Sigmoid colon (tissue), 7 donors: Measurements from ENCODE around the gene TNFAIP2. TPM values are rescaled to one million over a fixed set of nuclear protein-coding genes. Genes with fewer than 3 reads are reported as not detected.
"Not testable (repeated sequence)": the region's sequence is repeated elsewhere in the genome, so short reads cannot be mapped to it uniquely, and the experiment has no call there.

Source experiments
- DNase-seq: peaks from one replicate; pipeline ENCODE4 v3.0.0-alpha.2; 2019
- H3K27ac ChIP-seq, 4 donors: fragments of 200-600 bp; sonication (generic); one replicate each; pipeline ENCODE4 v1.5.1; 2016 to 2019; ENCODE audit warnings: mild to moderate bottlenecking in 1 of 4
- H3K27me3 ChIP-seq, 3 donors: fragments of 200-600 bp; sonication (generic); one replicate each; pipeline ENCODE4 v1.5.1; 2019; ENCODE audit warnings: mild to moderate bottlenecking in 1 of 3
- H3K36me3 ChIP-seq, 4 donors: fragments of 200-600 bp; sonication (generic); one replicate each; pipeline ENCODE4 v1.5.1; 2016 to 2019
- H3K4me1 ChIP-seq, 4 donors: fragments of 200-600 bp; sonication (generic); one replicate each; pipeline ENCODE4 v1.5.1; 2017 to 2019
- H3K4me3 ChIP-seq, 4 donors: fragments of 200-600 bp; sonication (generic); one replicate each; pipeline ENCODE4 v1.5.1; 2017 to 2019; ENCODE audit warnings: mild to moderate bottlenecking in 2 of 4, moderate library complexity in 1 of 4
- H3K9me3 ChIP-seq, 4 donors: fragments of 200-600 bp in 3 of 4; sonication (generic) in 3 of 4; one replicate each; pipeline versions ENCODE4 v1.5.1 to v1.6.1; 2013 to 2019
- EP300 ChIP-seq, 4 donors: sonication (generic); formaldehyde crosslinking; IDR thresholded peaks; one replicate each; pipeline ENCODE4 v1.6.1; 2017; ENCODE audit warnings: antibody characterized with exemption in 4 of 4
- POLR2A ChIP-seq, 2 donors: fragments of 450-650 bp; IDR thresholded peaks; one replicate each; pipeline ENCODE4 v1.6.1; 2016; ENCODE audit warnings: antibody characterized with exemption in 2 of 2, mild to moderate bottlenecking in 2 of 2, moderate library complexity in 2 of 2
- POLR2AphosphoS5 ChIP-seq, 4 donors: sonication (generic); formaldehyde crosslinking; IDR thresholded peaks; one replicate each; pipeline ENCODE4 v1.6.1; 2017; ENCODE audit warnings: antibody characterized with exemption in 4 of 4
- WGBS, 2 donors: extraction: QIAGEN DNeasy Blood & Tissue Kit; methylation state at CpG; one replicate each; pipeline ENCODE4 v1.1.7; 2013; 5-methylcytosine and 5-hydroxymethylcytosine counted together
- intact Hi-C: fragments of 100-400 bp; cut with DNase I; formaldehyde crosslinking; loops from one replicate; pipeline ENCODE4 v1.15.1; 2023
- polyA plus RNA-seq, 3 donors: library from polyadenylated mRNA; stranded (reverse); fragments of 200-250 nt; gene quantifications; one replicate each; pipeline ENCODE4 v1.2.3, GENCODE V29; 2013
- total RNA-seq, 4 donors: library from RNA; depleted of rRNA; stranded (reverse); fragments of >200 nt; gene quantifications; one replicate each; pipeline ENCODE4 v1.1.0, GENCODE V29; 2016
- TF ChIP-seq, protein P1 (sequence below), 4 experiments: fragments of 450-650 bp in 3 of 4; fragments of 200-600 bp in 1 of 4; IDR thresholded peaks; one replicate each; pipeline ENCODE4 v1.5.1; 2016 to 2019; ENCODE audit warnings: antibody characterized with exemption in 4 of 4, mild to moderate bottlenecking in 3 of 4, moderate library complexity in 2 of 4
- donor health status: healthy with polysubstance abuse.
- donor health status: Bipolar disorder and iron deficiency.
- donor health status: healthy.

The TNFAIP2 gene
- total and polyA plus RNA-seq, 7 donors = 11.8 to 68.0 (median 33.5) TPM

DNA sequence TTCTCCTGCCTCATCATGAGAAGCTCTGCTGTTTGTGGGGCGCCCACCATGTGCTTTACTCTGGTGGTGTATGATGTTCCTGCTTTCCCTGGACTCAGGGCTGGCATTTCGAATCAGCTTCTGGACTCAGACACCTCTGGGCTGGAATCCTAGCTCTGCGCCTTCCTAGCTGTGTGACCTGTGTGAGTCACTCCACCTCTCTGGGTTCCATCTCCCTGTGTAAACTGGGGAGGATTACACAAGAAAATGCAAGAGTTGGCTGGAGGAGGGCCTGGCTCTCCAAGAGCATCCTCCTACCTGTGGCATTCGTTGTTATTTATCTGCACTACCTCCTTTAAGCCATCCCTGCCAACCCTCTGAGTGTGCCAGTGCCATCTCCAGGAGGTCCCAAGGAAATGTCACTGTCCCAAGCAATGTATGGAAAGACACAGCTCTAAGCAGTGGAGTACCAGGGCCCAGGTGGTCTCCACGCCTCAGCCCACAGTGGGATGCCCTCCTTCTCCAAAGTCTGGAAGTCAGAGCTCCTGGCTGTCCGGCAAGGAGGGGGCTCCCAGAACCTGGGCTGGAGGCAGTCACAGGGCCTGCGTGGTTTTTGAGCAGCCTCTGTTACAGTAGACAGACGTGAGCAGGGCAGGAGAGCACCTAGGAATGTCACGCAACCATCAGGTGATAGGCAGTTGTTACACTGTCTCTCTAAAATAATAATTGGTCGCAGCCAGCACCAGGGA is 7.3 kb upstream of the TNFAIP2 start:
- Histone ChIP-seq H3K27me3 (peaks cover 0 to 6% (median 0%) of the 10 kb centered on the region in 3 donors), H3K27ac (peak overlapping the region in 1 of 4 donors; percentile 59), H3K4me1 (peaks cover 0 to 17% (median 14%) of the 10 kb centered on the region in 4 donors), H3K36me3 (no peaks in the 10 kb centered on the region), H3K4me3 (no peak overlapping the region), H3K9me3 (no peaks in the 10 kb centered on the region)
- intact Hi-C loops = no loop called here
- 89 to 90% methylated on average over 10 of the region's 10 CpGs for whole genome bisulfite sequencing, 2 donors
- no peak for DNase-seq
- TF ChIP-seq POLR2A (IDR thresholded peaks at IDR 0.05) (no peak), POLR2AphosphoS5 (IDR thresholded peaks at IDR 0.05) (no peak), EP300 (IDR thresholded peaks at IDR 0.05) (no peak)
- TF ChIP-seq, protein P1, sequence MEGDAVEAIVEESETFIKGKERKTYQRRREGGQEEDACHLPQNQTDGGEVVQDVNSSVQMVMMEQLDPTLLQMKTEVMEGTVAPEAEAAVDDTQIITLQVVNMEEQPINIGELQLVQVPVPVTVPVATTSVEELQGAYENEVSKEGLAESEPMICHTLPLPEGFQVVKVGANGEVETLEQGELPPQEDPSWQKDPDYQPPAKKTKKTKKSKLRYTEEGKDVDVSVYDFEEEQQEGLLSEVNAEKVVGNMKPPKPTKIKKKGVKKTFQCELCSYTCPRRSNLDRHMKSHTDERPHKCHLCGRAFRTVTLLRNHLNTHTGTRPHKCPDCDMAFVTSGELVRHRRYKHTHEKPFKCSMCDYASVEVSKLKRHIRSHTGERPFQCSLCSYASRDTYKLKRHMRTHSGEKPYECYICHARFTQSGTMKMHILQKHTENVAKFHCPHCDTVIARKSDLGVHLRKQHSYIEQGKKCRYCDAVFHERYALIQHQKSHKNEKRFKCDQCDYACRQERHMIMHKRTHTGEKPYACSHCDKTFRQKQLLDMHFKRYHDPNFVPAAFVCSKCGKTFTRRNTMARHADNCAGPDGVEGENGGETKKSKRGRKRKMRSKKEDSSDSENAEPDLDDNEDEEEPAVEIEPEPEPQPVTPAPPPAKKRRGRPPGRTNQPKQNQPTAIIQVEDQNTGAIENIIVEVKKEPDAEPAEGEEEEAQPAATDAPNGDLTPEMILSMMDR (IDR thresholded peaks at IDR 0.05) = no peak

DNA sequence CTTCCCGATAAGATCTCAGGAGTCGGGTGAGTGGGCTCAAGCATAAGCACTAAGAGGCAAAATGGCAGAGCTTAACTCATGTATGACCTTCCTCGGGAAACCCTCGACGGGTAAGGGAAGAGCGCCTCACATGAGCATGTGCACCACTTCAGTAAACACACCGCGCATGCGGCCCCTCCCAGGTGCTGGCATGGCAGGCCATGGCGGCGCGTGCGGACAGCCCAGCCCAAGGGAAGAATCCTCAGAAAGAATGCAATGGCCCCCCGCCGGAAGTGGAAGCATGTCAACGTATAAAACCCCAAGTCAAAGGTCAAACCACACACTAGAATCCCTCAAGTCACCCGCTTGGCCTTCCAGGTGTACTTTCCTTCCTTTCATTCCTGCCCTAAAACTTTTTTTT is 6.6 kb upstream of the TNFAIP2 start:
- intact Hi-C loops = no loop called here
- no peaks in the 10 kb centered on the region for H3K9me3 ChIP-seq
- H3K27me3 ChIP-seq = peaks cover 0 to 5% (median 0%) of the 10 kb centered on the region in 3 donors
- H3K27ac ChIP-seq = no peak overlapping the region
- peaks cover 0 to 17% (median 16%) of the 10 kb centered on the region in 4 donors for H3K4me1 ChIP-seq
- 49 to 73% methylated on average over 17 of the region's 17 CpGs for WGBS, 2 donors
- no peaks in the 10 kb centered on the region for H3K36me3 ChIP-seq
- no peak for DNase-seq
- TF ChIP-seq, protein P1 (IDR thresholded peaks at IDR 0.05) = no peak
- TF ChIP-seq POLR2AphosphoS5 (IDR thresholded peaks at IDR 0.05) = no peak
- TF ChIP-seq EP300 (IDR thresholded peaks at IDR 0.05) = no peak
- no peak for TF ChIP-seq POLR2A (IDR thresholded peaks at IDR 0.05)
- H3K4me3 ChIP-seq = no peak overlapping the region

DNA sequence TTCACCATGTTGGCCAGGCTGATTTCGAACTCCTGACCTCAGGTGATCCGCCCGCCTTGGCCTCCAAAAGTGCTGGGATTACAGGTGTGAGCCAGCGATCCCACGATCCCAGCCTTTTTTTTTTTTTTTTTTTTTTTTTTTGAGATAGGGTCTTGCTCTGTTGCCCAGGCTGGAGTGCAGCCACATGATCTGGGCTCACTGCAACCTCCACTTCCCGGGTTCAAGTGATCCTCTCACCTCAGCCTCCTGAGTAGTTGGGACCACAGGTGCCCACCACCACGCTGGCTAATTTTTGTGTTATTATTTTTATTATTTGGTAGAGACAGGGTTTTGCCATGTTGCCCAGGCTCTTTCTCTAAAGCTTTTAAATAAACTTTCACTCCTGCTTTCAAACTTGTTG is 5.8 kb upstream of the TNFAIP2 start:
- H3K27me3 ChIP-seq = peaks cover 0 to 12% (median 0%) of the 10 kb centered on the region in 3 donors
- H3K9me3 ChIP-seq, DNase-seq, H3K27ac ChIP-seq, H3K4me3 ChIP-seq, H3K36me3 ChIP-seq, intact Hi-C loops: not testable (repeated sequence)
- H3K4me1 ChIP-seq = peaks cover 0 to 26% (median 22%) of the 10 kb centered on the region in 4 donors
- 92 to 94% methylated on average over 7 of the region's 7 CpGs for WGBS, 2 donors

DNA sequence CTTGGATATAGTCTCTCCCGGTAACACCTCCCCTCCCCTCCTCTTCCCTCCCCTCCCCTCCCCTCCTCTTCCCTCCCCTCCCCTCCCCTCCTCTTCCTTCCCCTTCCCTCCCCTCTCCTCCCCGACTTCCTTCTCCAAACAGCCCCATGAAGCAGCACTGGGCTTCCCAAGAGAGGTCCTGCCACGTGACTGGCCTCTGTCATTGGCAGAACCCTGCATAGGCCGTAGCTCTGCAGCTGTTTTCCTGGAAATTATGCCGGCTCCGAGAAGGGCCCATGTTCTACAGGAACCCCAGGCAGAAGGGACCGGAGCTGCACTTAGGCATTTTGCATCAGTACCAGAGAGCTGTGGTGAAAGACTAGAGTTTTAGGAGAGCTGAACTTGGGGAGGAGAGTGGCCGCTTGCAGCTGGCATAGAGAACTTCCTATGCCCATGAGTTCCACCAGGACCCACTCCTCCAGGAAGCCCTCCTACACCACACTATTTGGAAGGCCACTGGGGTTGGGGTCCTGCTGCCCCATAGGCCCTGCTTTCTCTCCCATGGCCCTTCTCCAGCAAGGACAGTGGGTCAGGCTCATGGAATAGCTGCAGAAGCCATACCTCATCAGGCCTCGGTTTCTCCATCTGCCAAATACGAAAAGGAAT is 5.1 kb upstream of the TNFAIP2 start:
- 38 to 39% methylated on average over 10 of the region's 10 CpGs for WGBS, 2 donors
- peaks cover 0 to 15% (median 0%) of the 10 kb centered on the region in 3 donors for H3K27me3 ChIP-seq
- DNase-seq = peak; percentile 92
- H3K4me3 ChIP-seq = no peak overlapping the region
- no peaks in the 10 kb centered on the region for H3K9me3 ChIP-seq
- H3K36me3 ChIP-seq = no peaks in the 10 kb centered on the region
- intact Hi-C loops = no loop called here
- TF ChIP-seq POLR2AphosphoS5 (IDR thresholded peaks at IDR 0.05) = peak; percentile 10 to 53 (median 16)
- TF ChIP-seq, protein P1 (IDR thresholded peaks at IDR 0.05) = no peak
- H3K27ac ChIP-seq = peak overlapping the region; percentile 41 to 68 (median 62)
- H3K4me1 ChIP-seq = peaks cover 0 to 32% (median 29%) of the 10 kb centered on the region in 4 donors

DNA sequence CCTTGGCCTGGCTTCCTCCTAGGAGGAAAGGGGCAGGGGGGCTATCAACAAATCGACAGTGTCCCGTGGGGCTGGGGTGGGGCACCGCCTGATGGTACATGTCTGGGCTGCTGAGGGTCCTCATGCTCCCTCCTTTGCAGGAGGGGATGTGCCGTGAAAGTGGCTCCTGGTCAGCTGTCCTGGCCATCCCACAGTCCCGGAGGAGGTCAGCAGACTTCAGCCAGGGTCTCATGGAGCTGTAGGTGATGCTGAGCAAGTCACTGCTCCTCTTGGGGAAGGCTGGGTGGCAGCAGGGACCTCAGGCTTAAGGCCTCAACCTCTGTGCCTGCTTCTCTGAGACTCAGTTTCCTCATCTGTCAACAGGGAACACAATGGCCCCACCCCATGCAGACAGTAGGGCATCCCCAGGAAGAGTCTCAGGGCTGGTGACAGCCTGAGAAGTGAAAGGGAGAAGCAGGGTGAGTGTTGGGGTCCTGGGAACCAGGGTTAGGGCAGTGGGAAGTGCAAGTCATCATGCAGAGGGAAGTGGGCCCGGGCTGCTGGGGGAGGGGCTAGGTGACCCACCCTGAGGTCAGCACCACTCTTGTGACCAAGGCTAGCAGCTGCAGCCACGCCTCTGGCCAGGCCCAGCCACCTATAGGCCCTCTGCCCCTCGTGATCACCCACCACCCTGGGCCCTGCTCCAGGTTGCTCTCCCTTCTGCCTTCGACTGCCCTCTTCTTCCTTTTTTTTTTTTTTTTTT is 4.4 kb upstream of the TNFAIP2 start:
- H3K36me3 ChIP-seq = no peaks in the 10 kb centered on the region
- DNase-seq = peak; percentile 87
- peaks cover 0 to 22% (median 3%) of the 10 kb centered on the region in 3 donors for H3K27me3 ChIP-seq
- 64 to 69% methylated on average over 9 of the region's 9 CpGs for WGBS, 2 donors
- no peaks in the 10 kb centered on the region for H3K9me3 ChIP-seq
- H3K4me3 ChIP-seq = no peak overlapping the region
- peak overlapping the region; percentile 41 to 68 (median 62) for H3K27ac ChIP-seq
- TF ChIP-seq POLR2A (IDR thresholded peaks at IDR 0.05) (no peak), POLR2AphosphoS5 (IDR thresholded peaks at IDR 0.05) (no peak), EP300 (IDR thresholded peaks at IDR 0.05) (no peak)
- TF ChIP-seq, protein P1 (IDR thresholded peaks at IDR 0.05) = no peak
- H3K4me1 ChIP-seq = peaks cover 0 to 39% (median 35%) of the 10 kb centered on the region in 4 donors
- intact Hi-C loops = no loop called here

DNA sequence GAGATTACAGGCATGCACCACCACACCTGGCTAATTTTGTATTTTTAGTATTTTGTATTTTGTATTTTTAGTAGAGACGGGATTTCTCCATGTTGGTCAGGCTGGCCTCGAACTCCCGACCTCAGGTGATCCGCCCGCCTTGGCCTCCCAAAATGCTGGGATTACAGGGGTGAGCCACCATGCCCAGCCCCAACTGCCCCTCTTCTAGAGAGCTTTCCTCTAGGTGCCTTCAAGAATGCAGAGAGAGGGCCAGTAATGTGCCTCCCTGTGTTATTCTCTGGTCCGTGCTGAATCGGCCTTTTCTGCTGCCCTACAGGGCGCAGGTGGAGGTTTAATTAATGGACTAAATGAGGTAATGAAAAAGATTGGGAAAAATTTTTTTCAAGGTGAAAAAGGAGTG is 3.7 kb upstream of the TNFAIP2 start:
- WGBS, 2 donors = 93% methylated on average over 8 of the region's 8 CpGs
- H3K36me3 ChIP-seq, H3K9me3 ChIP-seq, intact Hi-C loops, DNase-seq, H3K4me3 ChIP-seq: not testable (repeated sequence)
- H3K27me3 ChIP-seq = peaks cover 0 to 22% (median 3%) of the 10 kb centered on the region in 3 donors
- peaks cover 0 to 46% (median 42%) of the 10 kb centered on the region in 4 donors for H3K4me1 ChIP-seq
- peak overlapping the region; percentile 28 to 87 (median 73) for H3K27ac ChIP-seq
